Pancreas (tissue), 10 donors: Measurements from ENCODE around the gene KIF4A. TPM values are rescaled to one million over a fixed set of nuclear protein-coding genes. Genes with fewer than 3 reads are reported as not detected.

ENCODE experiments used
- ATAC-seq, 4 donors: fragments of 200-7000 bp; cut with Tn5 transposase; one replicate each; pipeline versions ENCODE4 v1.8.0 to v1.9.1; 2020; ENCODE audit warnings: mild to moderate bottlenecking in 4 of 4, moderate library complexity in 4 of 4
- DNase-seq, 6 donors: peaks; one replicate each; pipeline ENCODE4 v3.0.0-alpha.2; 2020
- FAIRE-seq: peaks from 2 replicates; lab custom pipeline; 2012; peaks lifted over from hg19 to GRCh38; lab: Jason Lieb, UNC
- H3K27ac ChIP-seq, 4 donors: fragments of 200-600 bp; sonication (generic); 1 replicate in 3 of 4; 2 replicates in 1 of 4; pipeline versions ENCODE4 v1.5.0 to v1.8.0; 2020
- H3K27me3 ChIP-seq, 4 donors: fragments of 200-600 bp; one replicate each; pipeline ENCODE4 v1.8.0; 2021
- H3K36me3 ChIP-seq, 3 donors: fragments of 200-600 bp; sonication (generic) in 1 of 3; one replicate each; pipeline versions ENCODE4 v1.5.0 to v1.8.0; 2020 to 2021
- H3K4me1 ChIP-seq, 3 donors: fragments of 200-600 bp; one replicate each; pipeline ENCODE4 v1.8.0; 2021
- H3K4me3 ChIP-seq, 4 donors: fragments of 200-600 bp; sonication (generic) in 2 of 4; one replicate each; pipeline versions ENCODE4 v1.5.0 to v1.8.0; 2020 to 2021
- H3K9me3 ChIP-seq, 4 donors: fragments of 200-600 bp; one replicate each; pipeline ENCODE4 v1.8.0; 2021
- CTCF ChIP-seq, 4 donors: fragments of 200-600 bp; sonication (generic) in 3 of 4; IDR thresholded peaks; one replicate each; pipeline versions ENCODE4 v1.5.0 to v1.8.0; 2021; ENCODE audit warnings: antibody characterized with exemption in 4 of 4
- WGBS, 2 donors: extraction: QIAGEN DNeasy Blood & Tissue Kit; methylation state at CpG; one replicate each; pipeline ENCODE4 v1.1.7; 2013; 5-methylcytosine and 5-hydroxymethylcytosine counted together
- intact Hi-C, 3 donors: fragments of 100-400 bp; cut with DNase I; formaldehyde crosslinking; loops; one replicate each; pipeline versions ENCODE4 v1.11.1 to v1.14.2; 2022
- polyA plus RNA-seq, 2 donors: library from polyadenylated mRNA; stranded (reverse); fragments of 200-250 nt; gene quantifications; one replicate each; pipeline ENCODE4 v1.2.3, GENCODE V29; 2013
- total RNA-seq, 6 donors: library from RNA; stranded (reverse); fragmentation: NEBNext Ultra II Directional in 4 of 6; extraction: Animal tissue kit (Norgen Biotek cat#: 25700) in 4 of 6; gene quantifications; one replicate each; pipeline versions ENCODE4 v1.2.1 to v1.2.4, GENCODE V29; 2021 to 2023
- donor health status: healthy with polysubstance abuse.
- donor health status: DM: no; HTN: no; CAD: no; lungs with moderate emphysema.
- donor health status: DM: no; HTN: no; CAD: no.
- donor health status: control.
- donor health status: control.
- donor health status: Bipolar disorder and iron deficiency.
- donor health status: DM: yes; HTN: yes; CAD: no.
- donor health status: DM: no; HTN: no; CAD: no.
- donor health status: DM: no; HTN: no; CAD: no.
- donor health status: DM: yes; HTN: yes; CAD: no.

KIF4A gene
- total and polyA plus RNA-seq, 8 donors, result 0.04 to 0.72 (median 0.12) TPM; not detected in 1

- intact Hi-C loops, result no loop called here
- ATAC-seq (no peak), DNase-seq (no peak), FAIRE-seq (no peak)
- Histone ChIP-seq H3K4me1 (no peaks in the 10 kb centered on the region), H3K36me3 (no peaks in the 10 kb centered on the region), H3K27me3 (peaks cover 0 to under 1% (median 0%) of the 10 kb centered on the region in 4 donors), H3K4me3 (no peak overlapping the region), H3K9me3 (no peaks in the 10 kb centered on the region), H3K27ac (no peak overlapping the region)
- TF ChIP-seq CTCF (IDR thresholded peaks at IDR 0.05), result no peak
- 47 to 96% methylated on average over 1 of the region's 1 CpG for WGBS, 2 donors
Measured at GRCh38 chrX:70331161-70331560, 41.3 kb downstream of the KIF4A start.

GRCh38 chrX:70332600-70332999, 42.7 kb downstream of the KIF4A start:
- intact Hi-C loops, result no loop called here
- DNase-seq (no peak), ATAC-seq (no peak), FAIRE-seq (no peak)
- Histone ChIP-seq H3K9me3 (no peaks in the 10 kb centered on the region), H3K4me3 (no peak overlapping the region), H3K36me3 (no peaks in the 10 kb centered on the region), H3K27ac (no peak overlapping the region), H3K4me1 (no peaks in the 10 kb centered on the region), H3K27me3 (peaks cover 0 to 5% (median 0%) of the 10 kb centered on the region in 4 donors)
- WGBS, 2 donors, result 81 to 96% methylated on average over 1 of the region's 1 CpG
- no peak for TF ChIP-seq CTCF (IDR thresholded peaks at IDR 0.05)

GRCh38 chrX:70336767-70337166, 46.9 kb downstream of the KIF4A start:
- ATAC-seq (no peak), DNase-seq (no peak), FAIRE-seq (no peak)
- no peak for TF ChIP-seq CTCF (IDR thresholded peaks at IDR 0.05)
- Histone ChIP-seq H3K4me1 (no peaks in the 10 kb centered on the region), H3K27me3 (peaks cover 0 to 5% (median 0%) of the 10 kb centered on the region in 4 donors), H3K4me3 (no peak overlapping the region), H3K27ac (no peak overlapping the region), H3K36me3 (no peaks in the 10 kb centered on the region), H3K9me3 (no peaks in the 10 kb centered on the region)
- intact Hi-C loops, result no loop called here

GRCh38 chrX:70338290-70338689, 48.4 kb downstream of the KIF4A start:
- no peaks in the 10 kb centered on the region for H3K36me3 ChIP-seq
- DNase-seq, result no peak
- H3K27ac ChIP-seq, result no peak overlapping the region
- H3K4me1 ChIP-seq, result no peaks in the 10 kb centered on the region
- H3K9me3 ChIP-seq, result no peaks in the 10 kb centered on the region
- no peak for FAIRE-seq
- H3K27me3 ChIP-seq, result peaks cover 0 to 8% (median 0%) of the 10 kb centered on the region in 4 donors
- intact Hi-C loops, result no loop called here
- 79 to 98% methylated on average over 4 of the region's 4 CpGs for WGBS, 2 donors
- ATAC-seq, result no peak
- TF ChIP-seq CTCF (IDR thresholded peaks at IDR 0.05), result no peak
- H3K4me3 ChIP-seq, result no peak overlapping the region

- FAIRE-seq (no peak), DNase-seq (no peak), ATAC-seq (no peak)
- no peak overlapping the region for H3K27ac ChIP-seq
- intact Hi-C loops, result no loop called here
- H3K9me3 ChIP-seq, result no peaks in the 10 kb centered on the region
- 76 to 79% methylated on average over 7 of the region's 7 CpGs for WGBS, 2 donors
- no peak for TF ChIP-seq CTCF (IDR thresholded peaks at IDR 0.05)
- H3K27me3 ChIP-seq, result peaks cover 0 to 3% (median 0%) of the 10 kb centered on the region in 4 donors
- H3K4me3 ChIP-seq, result no peak overlapping the region
- no peaks in the 10 kb centered on the region for H3K36me3 ChIP-seq
- H3K4me1 ChIP-seq, result no peaks in the 10 kb centered on the region
Measured at GRCh38 chrX:70343435-70343834, 53.5 kb downstream of the KIF4A start.
